SU-DHL-6 (cell line): ENCODE measurements around the gene ANKRD39.

Source experiments
- CTCF ChIP-seq: fragments of 200-600 bp; sonication (generic); IDR thresholded peaks from one replicate; pipeline ENCODE4 v1.5.1; 2017; ENCODE audit warnings: antibody characterized with exemption, mild to moderate bottlenecking, low read length, moderate library complexity; ENCODE audit not compliant: insufficient read depth, poor library complexity, severe bottlenecking
- EZH2phosphoT487 ChIP-seq: fragments of 200-600 bp; sonication (generic), shearing (Covaris generic); conservative IDR thresholded peaks from 2 replicates; pipeline ENCODE4 v1.6.1; 2018; ENCODE audit warnings: mild to moderate bottlenecking, antibody characterized with exemption, low read length, moderate library complexity, mixed read lengths

DNA sequence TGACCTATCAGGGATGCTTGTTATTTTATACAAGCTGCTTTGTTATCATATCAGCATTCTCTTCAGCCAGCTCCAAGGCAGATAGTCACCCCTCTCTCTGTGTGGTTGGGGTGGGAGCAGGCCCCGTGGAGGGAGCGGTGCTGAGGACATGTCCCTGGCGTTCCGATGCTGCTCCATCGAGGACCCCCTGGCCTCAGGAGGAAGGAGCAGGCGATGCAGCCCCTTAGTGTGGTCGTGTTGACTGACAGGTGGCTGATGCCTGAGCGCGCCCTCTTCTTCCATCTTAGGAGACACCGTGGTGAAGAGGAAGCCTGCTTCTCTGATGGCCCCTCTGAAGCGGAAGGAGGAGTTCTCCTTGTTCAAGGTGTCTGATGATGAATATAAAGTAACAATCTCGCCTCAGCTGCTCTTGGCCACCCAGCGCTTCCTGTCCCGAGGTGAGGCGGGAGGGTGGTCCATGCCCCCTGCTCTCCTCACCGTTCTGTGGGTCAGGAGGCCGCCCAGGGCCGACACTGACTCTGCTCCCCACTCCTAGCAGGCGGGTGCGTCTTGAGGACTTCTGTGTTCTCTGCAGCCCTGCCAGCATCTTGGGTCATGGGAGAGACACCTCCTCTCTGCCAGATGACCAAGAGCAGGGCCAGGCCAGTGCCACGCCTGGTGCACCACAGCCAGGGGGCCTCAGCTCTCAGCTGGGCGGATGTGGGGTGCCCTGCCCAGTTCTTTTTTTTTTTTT is 31.1 kb downstream of the ANKRD39 start:
- no peak for TF ChIP-seq CTCF
- TF ChIP-seq EZH2phosphoT487, result no peak
